ENCODE measurements around the gene THPO.

THPO gene

DNA sequence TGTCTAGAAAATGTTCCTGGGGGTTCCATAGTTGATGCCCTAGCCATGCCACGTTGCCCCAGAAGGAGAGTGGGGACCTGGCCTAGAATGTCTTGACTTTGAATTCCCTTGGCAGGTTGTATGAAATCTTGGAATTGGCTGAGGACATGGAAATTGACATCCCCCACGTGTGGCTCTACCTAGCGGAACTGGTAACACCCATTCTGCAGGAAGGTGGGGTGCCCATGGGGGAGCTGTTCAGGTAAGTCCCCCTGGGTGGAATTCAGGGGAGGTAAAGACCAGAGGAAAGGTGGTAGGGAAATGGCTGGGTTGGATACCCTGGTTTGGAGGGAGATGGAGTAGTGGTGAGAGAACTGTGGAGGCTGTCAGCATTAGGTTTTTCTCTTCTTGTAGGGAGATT is 49.5 kb downstream of the THPO start:
- no peak for DNase-seq

DNA sequence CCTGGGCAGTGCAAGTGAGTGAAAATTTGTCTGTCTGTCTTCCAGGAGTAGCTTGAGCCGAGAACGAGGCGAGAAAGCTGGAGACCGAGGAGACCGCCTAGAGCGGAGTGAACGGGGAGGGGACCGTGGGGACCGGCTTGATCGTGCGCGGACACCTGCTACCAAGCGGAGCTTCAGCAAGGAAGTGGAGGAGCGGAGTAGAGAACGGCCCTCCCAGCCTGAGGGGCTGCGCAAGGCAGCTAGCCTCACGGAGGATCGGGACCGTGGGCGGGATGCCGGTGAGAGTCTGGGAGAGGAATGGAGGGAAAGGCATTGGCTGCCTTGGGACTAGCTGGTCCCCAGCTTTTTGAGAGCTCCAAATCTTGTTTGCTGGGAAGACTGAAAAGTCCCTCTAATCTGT is 50.8 kb downstream of the THPO start:
- DNase-seq, result no peak

DNA sequence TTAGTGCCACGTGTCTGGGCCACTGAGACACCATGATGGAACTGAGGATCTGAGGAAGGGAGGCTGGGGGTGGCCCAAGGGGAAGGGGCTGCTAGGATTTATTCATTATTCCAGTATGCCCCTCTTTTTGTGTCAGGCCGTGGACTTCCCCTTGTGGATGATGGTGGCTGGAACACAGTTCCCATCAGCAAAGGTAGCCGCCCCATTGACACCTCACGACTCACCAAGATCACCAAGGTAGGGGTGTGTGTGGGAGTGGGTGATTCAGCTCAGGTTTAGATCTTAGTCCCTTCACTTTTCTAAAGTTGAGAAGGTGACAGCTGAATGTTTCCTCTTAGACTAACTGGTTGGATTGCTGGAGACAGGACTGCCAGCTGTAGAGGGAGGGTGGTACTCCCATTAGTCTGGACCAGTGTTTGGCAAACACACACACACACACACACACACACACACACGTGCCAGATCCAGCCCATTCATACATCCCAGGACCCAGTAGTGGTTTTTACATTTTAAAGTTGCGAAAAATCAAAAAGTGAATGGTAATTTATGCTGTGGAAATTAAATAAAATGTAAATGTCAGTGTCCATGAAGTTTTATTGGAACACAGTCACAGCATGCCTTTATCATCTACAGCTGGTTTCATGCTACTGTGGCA is 52.2 kb downstream of the THPO start:
- no peak for DNase-seq

GRCh38 chr3:184325269-184325668 is 52.7 kb downstream of the THPO start:
- no peak for DNase-seq

DNA sequence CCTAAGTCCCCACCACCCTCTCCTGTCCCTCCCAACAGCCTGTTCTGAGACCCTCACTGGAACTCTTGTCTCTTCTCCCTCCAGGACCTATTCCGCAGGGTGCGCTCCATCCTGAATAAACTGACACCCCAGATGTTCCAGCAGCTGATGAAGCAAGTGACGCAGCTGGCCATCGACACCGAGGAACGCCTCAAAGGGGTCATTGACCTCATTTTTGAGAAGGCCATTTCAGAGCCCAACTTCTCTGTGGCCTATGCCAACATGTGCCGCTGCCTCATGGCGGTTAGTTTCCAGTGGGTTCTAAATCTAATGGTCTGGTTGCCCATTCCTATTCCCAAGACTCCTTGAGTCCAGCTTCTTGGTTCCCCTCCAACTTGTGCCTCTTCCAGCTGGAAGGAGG is 54.3 kb downstream of the THPO start:
- DNase-seq, result no peak

DNA sequence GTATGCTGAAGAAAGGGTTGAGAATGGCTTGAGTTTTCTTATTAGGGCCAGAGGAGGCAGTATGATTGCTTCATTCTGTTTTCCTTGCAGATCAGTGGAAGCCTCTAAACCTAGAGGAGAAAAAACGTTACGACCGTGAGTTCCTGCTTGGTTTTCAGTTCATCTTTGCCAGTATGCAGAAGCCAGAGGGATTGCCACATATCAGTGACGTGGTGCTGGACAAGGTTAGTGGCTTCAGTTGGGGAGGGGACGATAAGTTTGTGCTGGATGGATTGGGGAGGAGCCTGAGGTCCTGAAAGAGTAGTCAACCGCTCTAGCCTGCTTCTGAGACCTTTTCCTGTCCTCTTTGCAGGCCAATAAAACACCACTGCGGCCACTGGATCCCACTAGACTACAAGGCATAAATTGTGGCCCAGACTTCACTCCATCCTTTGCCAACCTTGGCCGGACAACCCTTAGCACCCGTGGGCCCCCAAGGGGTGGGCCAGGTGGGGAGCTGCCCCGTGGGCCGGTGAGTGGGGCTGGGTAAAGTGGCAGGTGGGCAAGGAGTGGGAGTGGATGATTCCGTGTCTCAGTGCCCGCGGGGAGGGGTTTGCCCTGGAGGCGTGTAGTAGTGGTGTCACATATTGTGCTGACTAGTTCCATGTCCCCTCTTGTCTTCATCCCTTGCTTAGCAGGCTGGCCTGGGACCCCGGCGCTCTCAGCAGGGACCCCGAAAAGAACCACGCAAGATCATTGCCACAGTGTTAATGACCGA is 55.1 kb downstream of the THPO start:
- DNase-seq, result no peak

Measured in activated CD8-positive, alpha-beta memory T cell treated with anti-CD3 and anti-CD28 coated beads for 24 hours (primary cell).